Activated T-cell treated with anti-CD3 and anti-CD28 coated beads, Interleukin-2, amount 50 U/mL, for 4 hours (primary cell): ENCODE data around the gene CETP. TPM values are rescaled to one million over a fixed set of nuclear protein-coding genes. Genes with fewer than 3 reads are reported as not detected.

Source experiments
- ATAC-seq, 2 donors: fragments of 200-7000 bp; cut with Tn5 transposase; one replicate each; pipeline ENCODE4 v1.10.0; 2021
- DNase-seq: peaks from one replicate; pipeline ENCODE4 v3.0.0-alpha.2; 2020
- H3K27me3 Mint-ChIP-seq: one replicate; pipeline ENCODE4 v1.8.0; 2021; ENCODE audit warnings: low read depth, mixed read lengths
- H3K36me3 Mint-ChIP-seq: one replicate; pipeline ENCODE4 v1.8.0; 2022; ENCODE audit warnings: mixed read lengths; ENCODE audit not compliant: insufficient read depth
- H3K4me1 Mint-ChIP-seq: one replicate; pipeline ENCODE4 v1.8.0; 2021; ENCODE audit warnings: low read depth, mixed read lengths
- H3K4me3 Mint-ChIP-seq: one replicate; pipeline ENCODE4 v1.8.0; 2021; ENCODE audit warnings: mild to moderate bottlenecking, moderate library complexity, mixed read lengths
- H3K9me3 Mint-ChIP-seq: one replicate; pipeline ENCODE4 v1.8.0; 2021; ENCODE audit warnings: mixed read lengths
- total RNA-seq, 3 donors: library from RNA; stranded (reverse); gene quantifications; one replicate each; pipeline ENCODE4 v1.2.1, GENCODE V29; 2021

The CETP gene
- total RNA-seq, 3 donors from 2014 or later: 0.11 TPM; not detected in 2

DNA sequence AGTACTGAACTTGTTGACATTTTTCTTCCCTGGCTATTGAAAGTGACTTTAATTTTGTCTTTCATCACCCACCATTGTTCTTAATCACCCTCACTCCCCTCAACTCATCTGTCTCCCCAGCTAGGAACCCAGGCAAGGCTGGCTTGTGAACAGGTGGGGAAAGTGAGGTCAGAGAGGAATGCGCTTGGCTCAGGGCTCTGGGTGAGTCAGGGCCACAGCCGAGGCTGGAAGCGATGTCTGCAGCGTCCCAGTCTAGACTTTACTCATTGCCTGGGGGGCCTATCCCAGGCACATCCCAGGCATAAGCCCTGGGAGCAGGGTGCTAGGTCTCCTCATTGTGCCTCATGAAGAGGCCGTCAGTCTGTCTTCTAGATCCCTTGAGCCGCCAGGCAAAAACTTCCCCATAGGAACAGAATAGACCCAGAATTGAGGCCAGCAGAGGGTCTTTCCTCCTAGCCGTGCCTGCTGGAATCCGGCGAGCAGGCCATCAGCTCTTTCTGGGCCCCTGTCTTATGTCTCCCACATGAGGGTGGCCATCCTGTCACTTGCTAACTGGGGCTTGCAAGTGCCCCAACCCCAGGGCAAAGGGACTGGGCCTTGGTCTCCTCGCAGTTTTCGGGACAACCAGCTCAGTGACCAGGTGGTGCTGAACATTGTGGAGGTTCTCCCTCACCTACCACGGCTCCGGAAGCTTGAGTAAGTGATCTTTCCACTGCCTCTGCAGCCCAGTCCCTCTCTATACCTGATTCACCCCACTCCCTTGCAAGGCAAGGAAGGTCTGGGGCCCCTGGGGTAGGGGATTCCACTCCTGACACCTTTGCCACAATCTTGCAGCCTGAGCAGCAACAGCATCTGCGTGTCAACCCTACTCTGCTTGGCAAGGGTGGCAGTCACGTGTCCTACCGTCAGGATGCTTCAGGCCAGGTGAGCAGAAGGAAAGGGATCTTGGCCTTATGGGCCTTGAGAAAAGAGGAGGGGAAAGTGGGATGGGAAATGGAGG is 67.7 kb downstream of the CETP start:
- peak in 1 of 2 donors; percentile 51 for ATAC-seq
- DNase-seq: no peak
- peaks cover 52% of the 10 kb centered on the region for H3K36me3 Mint-ChIP-seq

DNA sequence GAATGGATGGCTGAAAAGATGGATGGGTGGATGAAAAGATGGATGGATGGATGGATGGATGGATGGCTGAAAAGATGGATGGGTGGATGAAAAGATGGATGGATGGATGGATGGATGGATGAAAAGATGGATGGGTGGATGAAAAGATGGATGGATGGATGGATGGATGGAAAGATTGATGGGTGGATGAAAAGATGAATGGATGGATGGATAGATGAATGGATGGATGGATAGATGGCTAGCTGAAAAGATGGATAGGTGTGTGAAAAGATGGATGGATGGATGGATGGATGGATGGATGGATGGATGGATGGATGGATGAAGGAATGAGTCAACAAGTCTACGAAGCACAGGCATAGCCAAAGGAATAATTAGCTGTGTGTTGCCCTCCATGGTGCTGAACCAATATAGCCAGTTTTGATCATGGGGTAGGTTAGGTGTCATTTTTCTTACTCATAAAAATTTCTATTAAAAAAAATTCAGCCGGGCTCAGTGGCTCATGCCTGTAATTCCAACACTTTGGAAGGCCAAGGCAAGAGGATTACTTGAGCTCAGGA is 68.7 kb downstream of the CETP start:
- Mint-ChIP-seq H3K36me3 (peaks cover 56% of the 10 kb centered on the region), H3K27me3 (no peaks in the 10 kb centered on the region), H3K4me1 (peaks cover 80% of the 10 kb centered on the region), H3K4me3 (no peak overlapping the region), H3K9me3 (no peaks in the 10 kb centered on the region)
- ATAC-seq (no peak), DNase-seq (no peak)

More for the DNA sequence above, 67.7 kb downstream of the CETP start:
- peaks cover 81% of the 10 kb centered on the region for H3K4me1 Mint-ChIP-seq
- H3K9me3 Mint-ChIP-seq: no peaks in the 10 kb centered on the region
- no peaks in the 10 kb centered on the region for H3K27me3 Mint-ChIP-seq
- H3K4me3 Mint-ChIP-seq: no peak overlapping the region

DNA sequence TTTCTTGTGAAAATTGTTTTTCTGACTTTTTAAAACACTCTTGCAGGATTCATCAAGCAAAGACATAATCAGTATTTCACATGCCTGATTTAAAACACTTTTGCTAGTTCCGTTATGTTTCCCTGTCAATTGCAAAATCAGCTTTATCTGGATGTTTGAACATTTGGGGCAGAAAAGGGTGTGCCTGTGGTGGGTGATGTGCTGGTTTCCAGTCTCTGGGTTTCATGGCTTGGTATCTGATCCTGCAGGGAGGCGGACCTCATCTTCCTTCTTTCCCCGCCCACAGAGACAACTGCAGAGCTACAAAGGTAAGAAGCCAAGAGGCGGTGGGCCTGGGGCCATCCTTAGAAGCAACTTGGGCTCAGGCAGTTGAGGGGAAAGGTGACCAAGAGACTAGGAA is 69.4 kb downstream of the CETP start:
- Mint-ChIP-seq H3K9me3 (no peaks in the 10 kb centered on the region), H3K4me3 (no peak overlapping the region), H3K27me3 (no peaks in the 10 kb centered on the region), H3K36me3 (peaks cover 62% of the 10 kb centered on the region), H3K4me1 (peaks cover 80% of the 10 kb centered on the region)
- no peak for DNase-seq
- ATAC-seq: no peak

DNA sequence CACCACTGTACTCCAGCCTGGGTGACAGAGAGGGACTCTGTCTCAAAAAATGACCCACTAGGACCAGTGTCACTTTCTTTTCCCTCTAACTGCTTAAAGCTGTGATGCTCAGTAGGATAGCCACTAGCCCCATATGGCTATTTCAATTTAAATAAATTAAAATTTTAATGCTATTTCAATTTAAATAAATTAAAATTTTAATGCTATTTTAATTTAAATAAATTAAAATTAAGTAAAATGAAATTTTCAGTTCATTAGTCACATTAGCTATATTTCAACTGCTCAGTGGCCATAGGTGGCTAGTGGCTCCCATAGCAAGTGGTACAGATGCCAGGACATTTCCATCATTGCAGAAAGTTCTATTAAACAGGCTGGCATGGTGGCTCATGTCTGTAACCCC is 70.6 kb downstream of the CETP start:
- ATAC-seq (no peak), DNase-seq (no peak)
- Mint-ChIP-seq H3K9me3 (no peaks in the 10 kb centered on the region), H3K27me3 (no peaks in the 10 kb centered on the region), H3K4me3 (no peak overlapping the region), H3K36me3 (peaks cover 58% of the 10 kb centered on the region), H3K4me1 (peaks cover 80% of the 10 kb centered on the region)

DNA sequence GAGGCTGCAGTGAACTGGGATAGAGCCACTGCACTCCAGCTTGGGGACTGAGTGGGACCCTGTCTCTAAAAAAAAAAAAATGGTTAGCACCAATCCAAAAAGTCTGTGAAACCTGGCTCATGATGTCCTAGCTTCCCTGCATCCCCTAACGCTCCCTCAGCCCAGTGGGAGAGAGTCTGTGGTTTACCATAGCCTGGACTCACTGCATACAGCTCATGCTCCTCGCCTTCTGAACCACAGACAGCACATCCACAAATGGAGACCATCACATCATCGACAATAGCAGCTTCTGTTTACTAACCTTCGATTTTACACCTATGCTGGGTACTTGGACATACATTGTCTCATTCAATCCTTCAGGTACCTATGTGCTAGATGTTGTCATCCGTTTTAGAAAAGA is 71.2 kb downstream of the CETP start:
- Mint-ChIP-seq H3K9me3 (no peaks in the 10 kb centered on the region), H3K36me3 (peaks cover 57% of the 10 kb centered on the region), H3K27me3 (no peaks in the 10 kb centered on the region), H3K4me1 (peaks cover 80% of the 10 kb centered on the region), H3K4me3 (no peak overlapping the region)
- ATAC-seq: no peak
- DNase-seq: no peak

Other genes starting within 250 kb of the CETP start
- 100 to 1,000 TPM; 178 to 195 (median 181) TPM for gene NUP93, start 231.8 kb upstream of the CETP start, total RNA-seq
- not detected for gene SLC12A3, start 96.7 kb upstream of the CETP start, total RNA-seq
- 100 to 1,000 TPM; 161 to 228 (median 170) TPM for gene HERPUD1, start 29.8 kb upstream of the CETP start, total RNA-seq
- gene NLRC5, start 27.6 kb downstream of the CETP start, total RNA-seq: 100 to 1,000 TPM; 143 to 180 (median 158) TPM
- 1 to 10 TPM; 2.4 to 4.0 (median 2.9) TPM for gene CPNE2, start 130.6 kb downstream of the CETP start, total RNA-seq
- gene PSME3IP1, start 224.1 kb downstream of the CETP start, total RNA-seq: 10 to 100 TPM; 76.7 to 81.0 (median 80.1) TPM
- gene RSPRY1, start 224.4 kb downstream of the CETP start, total RNA-seq: 10 to 100 TPM; 30.4 to 33.3 (median 32.4) TPM